BLaER1 treated with 17β-estradiol and CSF1 and Interleukin-3, amounts not matched to agents 10 nM and 100 nM (cell line): ENCODE results near the gene LGALS8.
A peak's percentile ranks its signal among the peaks of the same experiment; 100 is the strongest.
"Not testable (repeated sequence)": the region's sequence is repeated elsewhere in the genome, so short reads cannot be mapped to it uniquely, and the experiment has no call there.

Source experiments
- H3K27ac ChIP-seq, 11 experiments: shearing (Covaris generic); formaldehyde crosslinking; 2 replicates each; pipeline ENCODE4 v1.8.1; 2022
- H3K27me3 ChIP-seq, 11 experiments: shearing (Covaris generic); formaldehyde crosslinking; 2 replicates each; pipeline ENCODE4 v1.8.1; 2022
- H3K36me3 ChIP-seq, 11 experiments: shearing (Covaris generic); formaldehyde crosslinking; 2 replicates each; pipeline ENCODE4 v1.8.1; 2022
- H3K4me1 ChIP-seq, 10 experiments: shearing (Covaris generic); formaldehyde crosslinking; 2 replicates each; pipeline ENCODE4 v1.8.1; 2022
- H3K4me2 ChIP-seq, 11 experiments: shearing (Covaris generic); formaldehyde crosslinking; 2 replicates each; pipeline ENCODE4 v1.8.1; 2022
- H3K4me3 ChIP-seq, 10 experiments: shearing (Covaris generic); formaldehyde crosslinking; 2 replicates each; pipeline ENCODE4 v1.8.1; 2022
- H3K9ac ChIP-seq, 11 experiments: shearing (Covaris generic); formaldehyde crosslinking; 2 replicates each; pipeline ENCODE4 v1.8.1; 2022
- H3K9me3 ChIP-seq, 11 experiments: shearing (Covaris generic); formaldehyde crosslinking; replicated peaks in 1 of 11; 2 replicates each; pipeline ENCODE4 v1.8.1; 2022
- H4K20me1 ChIP-seq, 11 experiments: shearing (Covaris generic); formaldehyde crosslinking; 2 replicates each; pipeline ENCODE4 v1.8.1; 2022
- Cebpa-rat ChIP-seq, 11 experiments: shearing (Covaris generic); IDR thresholded peaks; 2 replicates each; pipeline ENCODE4 v1.8.1; 2022

LGALS8 gene

DNA sequence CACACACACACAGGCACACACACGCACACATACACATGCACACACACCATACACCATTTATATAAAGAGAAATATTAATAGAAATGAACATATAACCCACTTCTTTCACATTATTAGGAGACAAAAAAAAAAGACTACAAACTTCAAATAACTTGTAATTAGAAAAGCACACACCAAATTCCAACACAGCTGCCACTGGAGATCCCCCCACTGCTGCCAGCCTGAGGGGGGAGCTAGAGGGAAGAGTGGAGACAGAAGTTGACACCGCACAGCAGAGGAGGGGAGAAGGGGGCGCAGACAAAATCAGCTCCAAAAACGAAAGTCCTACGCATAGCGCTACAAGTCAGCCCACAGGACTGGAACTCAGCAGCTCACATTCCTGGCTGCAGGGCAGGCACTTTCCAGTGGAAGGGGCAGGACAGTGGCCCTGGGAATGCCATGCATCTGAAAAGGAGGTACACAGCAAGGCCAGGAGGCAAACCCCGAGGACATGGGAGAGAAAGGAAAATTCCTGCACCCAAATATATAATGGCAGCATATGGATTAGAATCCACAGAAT is 36.5 kb downstream of the LGALS8 start:
- H3K4me1 ChIP-seq = no peaks in the 10 kb centered on the region
- H3K36me3 ChIP-seq = peaks cover 96 to 100% (median 99%) of the 10 kb centered on the region in 11 experiments
- TF ChIP-seq Cebpa-rat (IDR thresholded peaks at IDR 0.05) = no peak

DNA sequence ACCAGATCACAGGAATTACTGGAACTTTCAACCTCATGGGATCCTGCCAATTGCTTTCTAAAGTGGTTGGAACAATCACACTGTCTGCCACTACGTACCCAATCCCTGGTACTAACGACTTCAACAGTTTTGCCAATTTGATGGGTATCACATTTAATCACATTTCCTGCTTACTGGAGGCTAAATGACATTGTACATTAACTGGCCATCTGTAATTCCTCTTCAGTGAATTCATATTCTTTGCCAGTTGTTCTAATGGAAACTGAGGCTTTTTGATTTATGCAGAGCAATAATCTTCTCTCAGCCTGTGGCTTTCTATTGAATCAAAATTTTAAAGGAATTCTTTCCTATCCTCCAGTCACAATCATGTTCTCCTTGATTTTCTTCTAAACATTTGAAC is 38.2 kb downstream of the LGALS8 start:
- Histone ChIP-seq H4K20me1 (peaks cover 0 to 25% (median 9%) of the 10 kb centered on the region in 11 experiments; a peak in 9 of 22 replicates), H3K4me2 (no peak overlapping the region), H3K9ac (no peak overlapping the region), H3K4me3 (no peak overlapping the region), H3K4me1 (no peaks in the 10 kb centered on the region), H3K9me3 (no peaks in the 10 kb centered on the region), H3K27me3 (no peaks in the 10 kb centered on the region), H3K27ac (no peak overlapping the region), H3K36me3 (peaks cover 96 to 100% (median 99%) of the 10 kb centered on the region in 11 experiments)
- TF ChIP-seq Cebpa-rat (IDR thresholded peaks at IDR 0.05) = no peak

More for the DNA sequence above, 36.5 kb downstream of the LGALS8 start:
- Histone ChIP-seq H4K20me1 (peaks cover 0 to 34% (median 9%) of the 10 kb centered on the region in 11 experiments; a peak in 11 of 22 replicates), H3K27ac (no peak overlapping the region), H3K27me3 (no peaks in the 10 kb centered on the region), H3K9me3 (no peaks in the 10 kb centered on the region), H3K9ac (no peak overlapping the region), H3K4me2 (no peak overlapping the region), H3K4me3 (no peak overlapping the region)

DNA sequence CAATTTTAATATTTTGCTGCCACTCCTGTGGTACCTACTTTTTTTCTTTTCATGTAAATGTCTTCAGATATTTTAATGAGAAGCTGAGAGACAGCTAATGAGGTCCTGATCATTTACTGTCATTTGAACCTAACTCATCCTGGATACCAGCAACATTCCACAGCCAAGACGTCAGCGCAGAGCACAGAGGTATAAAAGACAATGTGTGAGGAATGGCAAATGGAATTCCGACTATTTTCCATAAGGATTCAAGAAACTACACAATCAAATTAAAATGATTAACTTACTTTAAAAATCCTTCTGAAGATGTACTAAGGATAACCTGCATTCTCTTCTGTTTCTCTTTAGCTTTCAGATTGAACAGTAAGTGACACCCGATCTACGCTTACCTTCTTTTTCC is 41.7 kb downstream of the LGALS8 start:
- TF ChIP-seq Cebpa-rat (IDR thresholded peaks at IDR 0.05) = no peak

DNA sequence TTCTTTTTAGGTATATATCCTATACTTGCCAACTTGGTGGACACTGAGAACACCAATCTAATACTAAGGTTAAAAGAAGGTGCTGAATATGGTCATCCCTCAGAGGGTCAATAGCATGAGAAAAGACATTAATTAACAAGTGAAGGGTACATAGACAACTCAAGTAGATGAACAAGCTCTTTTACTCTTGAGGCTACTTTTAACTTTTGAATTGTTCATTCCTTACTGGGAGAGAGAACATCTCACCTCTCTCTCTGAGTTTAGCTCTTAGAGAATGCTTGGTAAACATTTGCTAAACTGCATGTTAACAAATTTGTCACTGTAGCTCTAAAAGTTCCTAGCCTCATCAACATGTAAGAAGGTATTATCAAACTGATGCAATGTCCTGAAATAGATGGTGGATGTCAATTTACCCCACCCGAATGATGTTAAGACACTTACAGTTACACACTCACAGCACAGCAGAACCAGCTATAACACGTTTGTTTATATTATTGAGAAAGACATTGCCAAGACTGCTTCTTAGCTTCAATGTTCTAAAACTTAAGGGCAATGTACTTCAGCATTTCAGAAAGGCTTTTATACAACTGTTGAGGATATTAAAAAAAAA is 44.6 kb downstream of the LGALS8 start:
- no peak overlapping the region for H3K4me2 ChIP-seq
- H3K9me3 ChIP-seq = no peaks in the 10 kb centered on the region
- peaks cover 0 to 7% (median 0%) of the 10 kb centered on the region in 11 experiments; a peak in 1 of 22 replicates for H4K20me1 ChIP-seq
- H3K27me3 ChIP-seq = no peaks in the 10 kb centered on the region
- H3K27ac ChIP-seq = no peak overlapping the region
- peaks cover 99 to 100% (median 100%) of the 10 kb centered on the region in 11 experiments for H3K36me3 ChIP-seq
- no peak for TF ChIP-seq Cebpa-rat (IDR thresholded peaks at IDR 0.05)
- H3K4me1 ChIP-seq = no peaks in the 10 kb centered on the region
- no peak overlapping the region for H3K4me3 ChIP-seq
- no peak overlapping the region for H3K9ac ChIP-seq

More for the DNA sequence above, 41.7 kb downstream of the LGALS8 start:
- no peaks in the 10 kb centered on the region for H3K4me1 ChIP-seq
- H3K4me2 ChIP-seq = no peak overlapping the region
- no peaks in the 10 kb centered on the region for H3K9me3 ChIP-seq
- no peak overlapping the region for H3K4me3 ChIP-seq
- H3K36me3 ChIP-seq = peaks cover 96 to 100% (median 100%) of the 10 kb centered on the region in 11 experiments
- no peak overlapping the region for H3K9ac ChIP-seq
- peaks cover 0 to 7% (median 0%) of the 10 kb centered on the region in 11 experiments; a peak in 5 of 22 replicates for H4K20me1 ChIP-seq
- no peaks in the 10 kb centered on the region for H3K27me3 ChIP-seq
- H3K27ac ChIP-seq = no peak overlapping the region

- Histone ChIP-seq H3K4me2 (no peak overlapping the region), H4K20me1 (peaks cover 0 to 9% (median 0%) of the 10 kb centered on the region in 11 experiments; a peak in 2 of 22 replicates), H3K4me3 (no peak overlapping the region), H3K27me3 (no peaks in the 10 kb centered on the region), H3K9me3 (no peaks in the 10 kb centered on the region), H3K27ac (no peak overlapping the region), H3K9ac (no peak overlapping the region), H3K36me3 (peaks cover 90 to 99% (median 96%) of the 10 kb centered on the region in 11 experiments), H3K4me1 (no peaks in the 10 kb centered on the region)
- TF ChIP-seq Cebpa-rat (IDR thresholded peaks at IDR 0.05) = no peak
Observed at GRCh38 chr1:236575523-236575922, 51.7 kb downstream of the LGALS8 start.

- H3K9me3 ChIP-seq = no peaks in the 10 kb centered on the region
- no peak overlapping the region for H3K4me3 ChIP-seq
- H3K27ac ChIP-seq = no peak overlapping the region
- H3K9ac ChIP-seq = no peak overlapping the region
- peaks cover 0 to 9% (median 0%) of the 10 kb centered on the region in 11 experiments; a peak in 2 of 22 replicates for H4K20me1 ChIP-seq
- H3K4me1 ChIP-seq = no peaks in the 10 kb centered on the region
- no peak for TF ChIP-seq Cebpa-rat (IDR thresholded peaks at IDR 0.05)
- H3K27me3 ChIP-seq = no peaks in the 10 kb centered on the region
- H3K36me3 ChIP-seq = peaks cover 90 to 99% (median 96%) of the 10 kb centered on the region in 11 experiments
- no peak overlapping the region for H3K4me2 ChIP-seq
Observed at GRCh38 chr1:236576004-236576403, 52.2 kb downstream of the LGALS8 start.

DNA sequence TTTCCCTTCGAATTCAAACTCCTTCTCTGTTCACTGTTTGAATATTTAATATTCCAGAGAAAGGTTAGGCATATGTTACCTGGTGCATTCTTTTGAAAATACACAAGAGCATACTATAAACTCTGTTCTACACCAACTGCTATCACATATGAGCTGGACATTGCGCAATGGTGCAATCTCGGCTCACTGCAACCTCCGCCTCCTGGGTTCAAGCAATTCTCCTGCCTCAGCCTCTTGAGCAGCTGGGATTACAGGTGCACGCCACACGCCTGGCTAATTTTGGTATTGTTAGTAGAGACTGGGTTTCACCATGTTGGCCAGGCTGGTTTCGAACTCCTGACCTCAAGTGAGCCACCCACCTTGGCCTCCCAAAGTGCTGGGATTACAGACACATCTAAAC is 53.3 kb downstream of the LGALS8 start:
- H3K4me1 ChIP-seq, H3K9ac ChIP-seq, H3K27me3 ChIP-seq, H3K9me3 ChIP-seq, H4K20me1 ChIP-seq, H3K4me3 ChIP-seq, H3K4me2 ChIP-seq, H3K27ac ChIP-seq: not testable (repeated sequence)
- H3K36me3 ChIP-seq = peaks cover 90 to 99% (median 96%) of the 10 kb centered on the region in 11 experiments
- TF ChIP-seq Cebpa-rat (IDR thresholded peaks at IDR 0.05) = peak in 10 of 11 experiments; percentile 32 to 92 (median 73); a peak in 15 of 22 replicates

DNA sequence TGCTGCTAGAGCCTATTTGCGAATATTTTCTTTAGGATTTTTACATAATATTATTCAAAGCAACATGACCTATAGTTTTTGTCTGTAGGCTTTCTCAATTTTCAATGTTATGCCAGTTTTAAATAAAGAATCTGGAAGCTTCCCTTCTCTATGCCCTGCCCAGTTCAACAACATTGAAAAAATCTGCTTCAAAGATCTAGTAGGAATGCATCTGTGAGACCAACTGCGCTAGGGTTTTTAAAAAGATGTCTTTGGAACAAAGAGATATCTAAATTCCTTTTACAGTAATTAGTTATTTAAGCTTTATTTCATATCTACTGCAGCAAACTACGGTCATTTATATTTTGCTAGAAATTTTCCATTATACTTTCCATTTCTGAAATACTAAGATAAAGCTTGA is 54.9 kb downstream of the LGALS8 start:
- H3K9me3 ChIP-seq = no peaks in the 10 kb centered on the region
- H3K4me3 ChIP-seq = no peak overlapping the region
- no peak for TF ChIP-seq Cebpa-rat (IDR thresholded peaks at IDR 0.05)
- H3K27ac ChIP-seq = no peak overlapping the region
- no peaks in the 10 kb centered on the region for H3K27me3 ChIP-seq
- H3K4me1 ChIP-seq = no peaks in the 10 kb centered on the region
- H3K9ac ChIP-seq = no peak overlapping the region
- peaks cover 0 to 9% (median 0%) of the 10 kb centered on the region in 11 experiments; a peak in 1 of 22 replicates for H4K20me1 ChIP-seq
- no peak overlapping the region for H3K4me2 ChIP-seq
- H3K36me3 ChIP-seq = peaks cover 90 to 99% (median 96%) of the 10 kb centered on the region in 11 experiments

DNA sequence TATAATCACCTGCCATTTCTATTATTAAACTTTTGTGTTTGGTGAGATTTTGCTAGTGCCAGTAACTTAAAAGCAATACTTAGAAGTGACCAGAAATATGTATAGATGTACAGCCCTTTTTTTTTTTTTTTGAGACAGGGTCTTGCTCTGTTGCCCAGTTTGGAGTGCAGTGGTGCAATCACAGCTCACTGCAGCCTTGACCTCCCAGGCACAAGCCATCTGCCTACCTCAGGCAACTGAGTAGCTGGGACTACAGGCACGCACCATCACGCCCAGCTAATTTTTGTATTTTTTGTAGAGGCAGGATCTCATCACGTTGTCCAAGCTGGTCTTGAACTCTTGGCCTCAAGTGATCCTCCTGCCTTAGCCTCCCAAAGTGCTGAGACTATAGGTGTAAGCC is 56.6 kb downstream of the LGALS8 start:
- H3K9me3 ChIP-seq, H3K4me2 ChIP-seq, H3K4me3 ChIP-seq, H3K27ac ChIP-seq, H3K4me1 ChIP-seq, H3K9ac ChIP-seq, H3K27me3 ChIP-seq, H4K20me1 ChIP-seq: not testable (repeated sequence)
- peaks cover 89 to 99% (median 96%) of the 10 kb centered on the region in 11 experiments for H3K36me3 ChIP-seq

DNA sequence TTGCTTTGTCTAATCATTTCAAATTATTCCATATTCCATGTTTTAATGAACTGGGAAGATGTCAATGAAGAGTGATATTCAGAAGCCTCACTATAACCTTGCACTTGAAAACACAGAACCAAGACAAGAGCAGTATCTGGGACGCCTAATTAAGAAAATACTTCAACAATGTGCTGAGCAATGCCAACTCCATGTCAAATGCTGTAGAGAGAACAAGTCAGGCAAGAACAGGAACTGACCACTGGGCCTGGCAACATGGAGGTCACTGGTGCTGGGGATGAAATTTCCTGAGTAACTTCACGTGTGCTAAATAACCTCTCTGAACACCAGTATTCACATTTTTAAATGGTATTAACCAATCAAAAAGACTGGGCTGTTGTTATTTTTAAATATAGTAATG is 57.7 kb downstream of the LGALS8 start:
- Histone ChIP-seq H3K4me2 (no peak overlapping the region), H3K9ac (no peak overlapping the region), H4K20me1 (peaks cover 0 to 13% (median 0%) of the 10 kb centered on the region in 11 experiments; a peak in 1 of 22 replicates), H3K36me3 (peaks cover 89 to 99% (median 96%) of the 10 kb centered on the region in 11 experiments), H3K9me3 (no peaks in the 10 kb centered on the region), H3K27ac (no peak overlapping the region), H3K4me1 (no peaks in the 10 kb centered on the region), H3K27me3 (no peaks in the 10 kb centered on the region), H3K4me3 (no peak overlapping the region)
- TF ChIP-seq Cebpa-rat (IDR thresholded peaks at IDR 0.05) = no peak
